Effector CD4-positive, alpha-beta T cell (primary cell): Measurements from ENCODE around the gene GPR162. TPM values are rescaled to one million over a fixed set of nuclear protein-coding genes. Genes with fewer than 3 reads are reported as not detected.
A peak's percentile ranks its signal among the peaks of the same experiment; 100 is the strongest.

Experiments
- DNase-seq: peaks from one replicate; pipeline ENCODE4 v3.0.0-alpha.2; 2020
- total RNA-seq: gene quantifications from one replicate; lab custom pipeline; 2026; lab: John Stamatoyannopoulos, UW

GPR162 gene
- not detected for total RNA-seq

- no peak for DNase-seq
Observed at GRCh38 chr12:6821591-6822425, at the start of gene GPR162. Gene GPR162 (plus strand): TSS chr12:6821821. CDS start chr12:6823899, 2,078 bp downstream.

GRCh38 chr12:6772331-6772695, 49.3 kb upstream of the GPR162 start, which contains the start of gene LAG3:
Gene LAG3 (plus strand): TSS chr12:6772520. CDS start chr12:6772853, 333 bp downstream.
- DNase-seq = no peak

- no peak for DNase-seq
Observed at GRCh38 chr12:6772726-6773589, 48.7 kb upstream of the GPR162 start.

- no peak for DNase-seq
Observed at GRCh38 chr12:6773590-6774351, 47.9 kb upstream of the GPR162 start.

- DNase-seq = no peak
Observed at GRCh38 chr12:6774499-6775062, 47.0 kb upstream of the GPR162 start.

- DNase-seq = no peak
Observed at GRCh38 chr12:6775185-6776174, 46.1 kb upstream of the GPR162 start.

GRCh38 chr12:6777386-6777785, 44.2 kb upstream of the GPR162 start:
- no peak for DNase-seq

- DNase-seq = no peak
Observed at GRCh38 chr12:6778217-6778573, 43.4 kb upstream of the GPR162 start.

- DNase-seq = peak; percentile 84
Observed at GRCh38 chr12:6778574-6779550, 42.8 kb upstream of the GPR162 start.

GRCh38 chr12:6779708-6780432, 41.8 kb upstream of the GPR162 start:
- no peak for DNase-seq

- DNase-seq = no peak
Observed at GRCh38 chr12:6780573-6780972, 41.0 kb upstream of the GPR162 start.

- no peak for DNase-seq
Observed at GRCh38 chr12:6782119-6782518, 39.5 kb upstream of the GPR162 start.

GRCh38 chr12:6782850-6783566, 38.6 kb upstream of the GPR162 start:
- DNase-seq = no peak

GRCh38 chr12:6783828-6784227, 37.8 kb upstream of the GPR162 start:
- DNase-seq = no peak

- no peak for DNase-seq
Observed at GRCh38 chr12:6784296-6784695, 37.3 kb upstream of the GPR162 start.

- DNase-seq = no peak
Observed at GRCh38 chr12:6784761-6785160, 36.9 kb upstream of the GPR162 start.

GRCh38 chr12:6786416-6787094, 35.1 kb upstream of the GPR162 start:
- no peak for DNase-seq

GRCh38 chr12:6787309-6787708, 34.3 kb upstream of the GPR162 start:
- DNase-seq = no peak
